ENCODE data around the gene LRCH2.

The LRCH2 gene

DNA sequence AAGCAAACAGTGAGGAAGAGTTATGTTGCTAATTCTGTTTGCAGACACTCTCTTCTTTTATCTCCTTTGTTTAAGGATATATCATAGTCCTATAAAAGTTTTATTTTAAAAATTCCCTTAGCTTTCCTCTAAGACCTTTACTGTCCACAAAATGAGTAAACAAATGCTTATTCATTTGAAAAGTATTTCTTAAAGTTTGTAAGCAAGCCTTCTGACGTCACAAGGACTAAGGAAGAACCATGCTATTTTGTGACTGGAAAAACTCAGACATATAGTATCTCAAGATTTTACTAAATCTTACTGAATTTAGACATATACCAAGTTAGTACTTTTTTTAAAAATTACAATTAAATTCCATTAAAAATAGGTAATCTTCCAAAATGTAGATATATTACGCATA is 49.9 kb downstream of the LRCH2 start:
- no peak overlapping the region for H3K27ac Mint-ChIP-seq
- no peaks in the 10 kb centered on the region for H3K4me1 Mint-ChIP-seq (ENCODE audit: low read depth)
- H3K4me3 Mint-ChIP-seq, result no peak overlapping the region
- no peaks in the 10 kb centered on the region for H3K27me3 Mint-ChIP-seq
- H3K36me3 Mint-ChIP-seq (ENCODE audit: low read depth), result no peaks in the 10 kb centered on the region
- H3K9me3 Mint-ChIP-seq, result no peaks in the 10 kb centered on the region

DNA sequence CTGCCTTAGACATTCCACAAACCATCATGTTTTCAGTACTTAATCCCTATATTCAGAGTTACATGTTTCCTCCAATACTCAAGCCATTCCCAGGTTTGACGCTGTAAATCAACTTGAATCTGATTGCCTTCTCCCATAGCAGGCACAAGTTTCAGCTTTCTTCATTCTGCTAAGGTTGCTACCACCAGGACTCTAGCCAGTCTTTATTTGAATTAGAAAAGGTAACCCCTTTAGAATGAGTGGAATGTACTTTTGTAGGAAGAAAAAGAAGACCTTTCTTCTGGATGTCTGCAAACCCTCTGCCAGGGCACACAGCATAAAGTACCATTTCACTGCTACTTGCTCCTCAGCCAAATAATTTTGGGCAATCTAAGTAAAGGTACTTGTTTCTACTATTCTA is 55.4 kb downstream of the LRCH2 start:
- no peak overlapping the region for H3K27ac Mint-ChIP-seq
- no peaks in the 10 kb centered on the region for H3K4me1 Mint-ChIP-seq (ENCODE audit: low read depth)
- H3K36me3 Mint-ChIP-seq (ENCODE audit: low read depth), result no peaks in the 10 kb centered on the region
- H3K9me3 Mint-ChIP-seq, result no peaks in the 10 kb centered on the region
- H3K4me3 Mint-ChIP-seq, result no peak overlapping the region
- H3K27me3 Mint-ChIP-seq, result no peaks in the 10 kb centered on the region

DNA sequence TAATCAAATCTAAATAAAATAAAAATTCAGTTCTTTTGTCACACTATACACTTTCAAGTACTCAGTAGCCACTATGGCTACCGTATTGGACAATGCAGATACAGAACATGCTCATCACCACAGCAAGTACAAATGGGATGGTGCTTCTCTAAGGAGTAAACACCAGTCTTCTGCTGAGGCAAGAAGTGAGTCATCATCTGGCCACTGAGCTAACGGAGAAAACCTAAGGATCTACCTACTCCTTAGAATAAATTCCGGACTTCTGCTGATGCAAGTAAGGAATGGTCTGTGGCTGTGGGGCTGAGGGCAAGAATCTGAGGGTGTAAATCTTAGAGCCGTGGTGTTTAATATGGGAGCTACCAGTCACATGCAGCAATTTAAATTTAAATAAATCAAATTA is 56.0 kb downstream of the LRCH2 start:
- Mint-ChIP-seq H3K9me3 (no peaks in the 10 kb centered on the region), H3K36me3 (ENCODE audit: low read depth) (no peaks in the 10 kb centered on the region), H3K27ac (no peak overlapping the region), H3K4me1 (ENCODE audit: low read depth) (no peaks in the 10 kb centered on the region), H3K4me3 (no peak overlapping the region), H3K27me3 (no peaks in the 10 kb centered on the region)

DNA sequence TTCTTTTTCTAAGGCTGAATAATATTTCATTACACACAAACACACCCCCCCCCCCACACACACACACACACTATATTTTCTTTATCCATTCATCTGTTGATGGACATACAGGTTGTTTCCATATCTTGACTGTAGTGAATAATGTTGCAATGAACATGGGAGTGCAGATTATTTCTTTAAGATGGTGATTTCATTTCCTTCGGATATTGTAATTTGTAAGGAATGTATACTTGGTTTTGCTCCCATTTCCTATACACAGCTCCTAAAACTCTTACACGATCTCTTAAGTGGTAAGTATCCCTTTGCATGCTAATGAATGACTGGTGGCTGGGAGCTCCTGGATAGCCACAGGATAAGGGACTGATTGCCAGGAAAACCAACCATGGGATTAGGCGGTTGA is 59.3 kb downstream of the LRCH2 start:
- Mint-ChIP-seq H3K27me3 (no peaks in the 10 kb centered on the region), H3K36me3 (ENCODE audit: low read depth) (no peaks in the 10 kb centered on the region), H3K4me1 (ENCODE audit: low read depth) (no peaks in the 10 kb centered on the region), H3K9me3 (no peaks in the 10 kb centered on the region), H3K4me3 (no peak overlapping the region), H3K27ac (no peak overlapping the region)

DNA sequence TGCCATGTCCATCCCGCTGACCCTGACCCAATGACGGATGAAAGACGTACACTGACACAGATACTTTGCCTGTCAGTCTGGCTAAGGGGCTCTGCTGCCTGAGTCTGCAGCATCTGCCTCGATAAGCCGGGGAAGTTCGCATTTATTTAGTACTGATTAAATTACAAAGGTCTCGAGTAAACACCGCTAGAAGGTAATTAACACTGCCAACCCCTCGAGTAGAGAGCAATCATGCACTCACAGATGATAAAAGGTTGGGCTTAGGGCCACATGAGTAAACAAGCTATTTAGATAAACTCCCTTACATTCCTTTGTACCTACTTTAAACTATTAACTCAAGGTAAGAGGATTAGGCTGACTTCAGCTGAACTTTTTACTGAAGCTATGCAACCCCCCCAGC is 60.7 kb downstream of the LRCH2 start:
- Mint-ChIP-seq H3K36me3 (ENCODE audit: low read depth) (no peaks in the 10 kb centered on the region), H3K27ac (no peak overlapping the region), H3K27me3 (no peaks in the 10 kb centered on the region), H3K4me3 (no peak overlapping the region), H3K4me1 (ENCODE audit: low read depth) (no peaks in the 10 kb centered on the region), H3K9me3 (no peaks in the 10 kb centered on the region)

DNA sequence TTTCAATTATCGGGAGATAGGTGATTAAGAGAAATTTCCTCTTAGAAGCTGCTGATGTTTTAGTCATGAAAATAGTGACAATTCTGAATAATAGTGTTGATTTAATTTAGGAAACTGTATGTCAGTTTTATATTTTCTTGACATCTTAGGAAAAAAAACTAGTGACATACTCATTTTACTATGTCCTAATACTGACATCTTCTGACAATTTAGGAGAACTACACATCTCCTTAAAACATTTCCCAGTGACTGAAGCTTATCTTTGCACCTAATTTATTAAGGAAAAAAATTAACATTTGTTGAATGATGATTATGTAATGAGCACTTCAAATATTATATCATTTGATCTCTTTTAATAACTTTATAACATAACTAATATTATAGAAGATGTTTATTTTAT is 86.7 kb downstream of the LRCH2 start:
- H3K9me3 Mint-ChIP-seq, result no peaks in the 10 kb centered on the region
- H3K4me3 Mint-ChIP-seq, result no peak overlapping the region
- no peaks in the 10 kb centered on the region for H3K36me3 Mint-ChIP-seq (ENCODE audit: low read depth)
- H3K4me1 Mint-ChIP-seq (ENCODE audit: low read depth), result no peaks in the 10 kb centered on the region
- no peak overlapping the region for H3K27ac Mint-ChIP-seq
- no peaks in the 10 kb centered on the region for H3K27me3 Mint-ChIP-seq

DNA sequence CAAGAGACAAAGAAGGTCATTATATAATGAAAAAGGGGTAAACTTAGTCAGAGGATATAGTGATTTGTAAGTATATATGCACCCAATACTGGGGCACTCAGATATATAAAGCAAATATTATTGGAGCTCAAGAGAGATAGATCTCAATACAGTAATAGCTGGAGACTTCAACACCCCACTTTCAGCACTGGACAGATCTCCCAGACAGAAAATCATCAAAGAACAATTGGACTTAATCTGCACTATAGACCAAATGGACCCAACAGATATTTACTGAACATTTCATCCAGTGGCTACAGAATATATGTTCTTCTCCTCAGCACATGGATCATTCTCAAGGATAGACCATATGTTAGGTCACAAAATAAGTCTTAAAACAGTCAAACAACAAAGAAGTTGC is 91.8 kb downstream of the LRCH2 start:
- no peaks in the 10 kb centered on the region for H3K27me3 Mint-ChIP-seq
- H3K27ac Mint-ChIP-seq, result no peak overlapping the region

DNA sequence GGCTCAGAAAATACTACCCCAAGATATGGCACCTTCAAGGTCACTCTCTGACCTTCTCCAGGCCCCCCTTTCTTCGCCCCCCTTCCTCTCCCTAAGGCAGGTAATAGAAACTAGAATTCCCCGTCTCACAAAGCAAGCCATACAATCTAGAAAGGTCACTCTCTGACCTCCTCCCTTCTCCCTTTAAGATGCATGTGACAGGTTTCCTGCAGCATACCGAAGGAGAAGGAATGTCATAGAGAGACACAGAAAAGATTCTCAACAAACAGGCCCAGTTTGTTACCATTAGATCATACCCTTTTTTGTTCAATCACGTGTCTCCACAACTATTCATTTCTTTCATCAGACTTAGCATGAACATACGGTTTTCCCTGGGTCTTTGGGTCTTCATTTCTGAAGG is 95.9 kb downstream of the LRCH2 start:
- Mint-ChIP-seq H3K36me3 (ENCODE audit: low read depth) (no peaks in the 10 kb centered on the region), H3K4me1 (ENCODE audit: low read depth) (no peaks in the 10 kb centered on the region), H3K9me3 (no peaks in the 10 kb centered on the region), H3K4me3 (no peak overlapping the region), H3K27ac (no peak overlapping the region), H3K27me3 (no peaks in the 10 kb centered on the region)

More for the DNA sequence above, 91.8 kb downstream of the LRCH2 start:
- Mint-ChIP-seq H3K9me3 (no peaks in the 10 kb centered on the region), H3K4me3 (no peak overlapping the region), H3K36me3 (ENCODE audit: low read depth) (no peaks in the 10 kb centered on the region), H3K4me1 (ENCODE audit: low read depth) (no peaks in the 10 kb centered on the region)

DNA sequence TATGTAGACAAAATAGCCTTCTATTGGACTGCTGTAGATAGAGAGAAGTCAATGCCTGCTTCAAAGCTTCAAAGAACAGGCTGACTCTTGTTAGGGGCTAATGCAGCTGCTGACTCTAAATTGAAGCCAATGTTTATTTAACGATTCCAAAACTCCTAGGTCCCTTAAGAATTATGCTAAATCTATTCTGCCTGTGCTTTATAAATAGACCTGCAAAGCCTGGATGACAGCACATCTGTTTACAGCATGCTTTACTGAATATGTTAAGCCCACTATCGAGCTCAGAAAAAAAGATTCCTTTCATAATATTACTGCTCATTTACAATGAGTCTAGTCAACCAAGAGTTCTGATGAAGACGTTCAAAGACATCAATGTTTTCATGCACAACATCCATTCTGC is 99.5 kb downstream of the LRCH2 start:
- Mint-ChIP-seq H3K9me3 (no peaks in the 10 kb centered on the region), H3K27ac (no peak overlapping the region), H3K27me3 (no peaks in the 10 kb centered on the region), H3K4me1 (ENCODE audit: low read depth) (no peaks in the 10 kb centered on the region), H3K36me3 (ENCODE audit: low read depth) (no peaks in the 10 kb centered on the region), H3K4me3 (no peak overlapping the region)

DNA sequence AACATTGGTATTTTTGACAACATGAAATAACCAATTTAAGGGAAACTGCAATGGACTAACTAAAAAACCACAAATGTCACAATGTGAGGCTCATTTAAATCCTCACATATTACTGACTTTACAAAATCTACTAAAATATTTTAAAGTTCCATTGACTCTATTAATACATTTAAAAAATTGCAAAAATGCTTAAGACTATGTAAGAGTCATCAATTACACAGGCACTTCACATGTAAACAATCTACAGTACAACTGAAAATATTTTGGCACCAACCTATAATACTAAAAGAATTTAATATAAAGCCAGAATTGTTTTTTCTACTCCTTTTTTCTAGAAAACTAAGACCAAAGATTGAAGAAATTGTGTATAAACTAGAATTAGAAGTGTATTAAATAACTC is 121.5 kb downstream of the LRCH2 start:
- H3K4me3 Mint-ChIP-seq, result no peak overlapping the region
- peaks cover 7% of the 10 kb centered on the region for H3K9me3 Mint-ChIP-seq
- no peak overlapping the region for H3K27ac Mint-ChIP-seq
- no peaks in the 10 kb centered on the region for H3K36me3 Mint-ChIP-seq (ENCODE audit: low read depth)
- H3K27me3 Mint-ChIP-seq, result no peaks in the 10 kb centered on the region
- no peaks in the 10 kb centered on the region for H3K4me1 Mint-ChIP-seq (ENCODE audit: low read depth)

DNA sequence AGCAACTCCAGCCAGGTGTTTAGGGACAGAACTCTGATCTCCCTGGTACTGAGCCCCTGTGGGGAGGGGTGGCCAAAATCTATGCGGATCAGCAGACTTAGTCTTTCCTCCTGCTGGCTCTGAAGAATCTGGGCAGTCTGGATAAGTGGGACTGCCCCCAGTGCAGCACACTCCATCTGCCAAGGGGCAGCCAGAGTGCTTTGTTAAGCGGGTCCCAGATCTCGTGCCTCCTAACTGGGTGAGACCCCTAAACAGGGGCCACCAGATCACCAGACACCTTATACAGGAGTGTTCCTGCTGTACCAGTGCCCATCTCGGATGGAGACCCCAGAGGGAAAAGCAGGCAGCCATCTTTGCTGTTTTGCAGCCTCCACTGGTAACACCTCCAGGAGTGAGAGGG is 135.0 kb downstream of the LRCH2 start:
- Mint-ChIP-seq H3K9me3 (peaks cover 9% of the 10 kb centered on the region), H3K27ac (no peak overlapping the region), H3K27me3 (no peaks in the 10 kb centered on the region), H3K4me1 (ENCODE audit: low read depth) (no peaks in the 10 kb centered on the region), H3K4me3 (no peak overlapping the region), H3K36me3 (ENCODE audit: low read depth) (no peaks in the 10 kb centered on the region)

DNA sequence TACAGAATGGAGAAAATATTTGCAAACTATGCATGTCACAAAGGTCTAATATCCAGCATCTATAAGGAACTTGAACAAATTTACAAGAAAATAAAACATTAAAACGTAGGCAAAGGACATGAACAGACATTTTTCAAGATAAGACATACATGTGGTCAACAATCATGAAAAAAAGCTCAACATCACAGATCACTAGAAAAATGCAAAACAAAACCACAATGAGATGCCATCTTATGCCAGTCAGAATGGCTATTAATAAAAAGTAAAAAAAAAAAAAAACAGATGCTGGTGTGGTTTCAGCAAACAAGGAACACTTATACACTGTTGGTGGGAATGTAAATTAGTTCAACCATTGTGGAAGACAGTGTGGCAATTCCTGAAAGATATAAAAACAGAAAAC is 140.7 kb downstream of the LRCH2 start:
- H3K4me3 Mint-ChIP-seq, result no peak overlapping the region
- H3K27ac Mint-ChIP-seq, result no peak overlapping the region
- H3K27me3 Mint-ChIP-seq, result no peaks in the 10 kb centered on the region
- no peaks in the 10 kb centered on the region for H3K4me1 Mint-ChIP-seq (ENCODE audit: low read depth)
- H3K36me3 Mint-ChIP-seq (ENCODE audit: low read depth), result no peaks in the 10 kb centered on the region
- H3K9me3 Mint-ChIP-seq, result no peaks in the 10 kb centered on the region

DNA sequence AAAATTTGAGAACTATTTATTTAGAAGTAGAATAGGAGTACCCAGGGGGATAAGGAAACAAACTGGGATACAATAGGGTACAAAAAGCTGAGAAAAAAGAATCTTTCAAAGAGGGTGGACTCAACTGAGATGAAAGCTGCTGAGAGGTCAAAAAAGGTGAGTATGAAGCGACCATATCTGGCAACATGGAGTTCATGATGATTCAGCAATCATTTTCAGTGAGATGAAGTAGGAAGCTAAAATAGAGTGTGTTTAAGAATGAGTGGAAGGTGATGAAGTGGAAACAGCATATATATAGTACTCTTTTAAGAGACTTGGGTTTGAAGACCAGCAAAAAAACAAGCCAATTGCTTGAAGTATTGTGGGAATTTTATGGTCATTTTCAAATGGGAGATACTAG is 144.5 kb downstream of the LRCH2 start:
- Mint-ChIP-seq H3K36me3 (ENCODE audit: low read depth) (no peaks in the 10 kb centered on the region), H3K9me3 (no peaks in the 10 kb centered on the region), H3K27ac (no peak overlapping the region)

DNA sequence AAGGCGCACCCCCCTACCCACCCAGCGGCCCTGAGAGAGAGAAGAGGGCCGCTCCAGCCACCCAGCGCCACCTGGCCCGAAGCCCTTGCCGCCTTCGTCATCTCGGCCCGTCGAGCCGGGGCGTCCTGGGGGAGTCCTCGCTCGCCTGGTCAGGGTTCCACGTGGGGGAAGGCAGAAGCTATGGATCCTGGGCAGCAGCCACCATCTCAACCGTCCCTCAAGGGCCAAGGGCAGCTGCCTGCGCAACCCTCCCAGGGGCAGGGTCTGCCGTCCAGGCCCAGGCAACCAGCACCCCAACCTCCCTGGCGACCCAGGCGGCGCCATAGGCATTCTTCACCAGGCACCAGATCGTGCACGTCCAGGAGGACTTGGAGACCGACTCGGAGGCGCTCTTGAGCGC is 165.0 kb downstream of the LRCH2 start:
- no peaks in the 10 kb centered on the region for H3K27me3 Mint-ChIP-seq
- peaks cover 3% of the 10 kb centered on the region for H3K9me3 Mint-ChIP-seq
- H3K27ac Mint-ChIP-seq, result no peak overlapping the region
- no peaks in the 10 kb centered on the region for H3K36me3 Mint-ChIP-seq (ENCODE audit: low read depth)
- no peaks in the 10 kb centered on the region for H3K4me1 Mint-ChIP-seq (ENCODE audit: low read depth)
- H3K4me3 Mint-ChIP-seq, result no peak overlapping the region

More for the DNA sequence above, 144.5 kb downstream of the LRCH2 start:
- no peaks in the 10 kb centered on the region for H3K27me3 Mint-ChIP-seq
- no peak overlapping the region for H3K4me3 Mint-ChIP-seq
- no peaks in the 10 kb centered on the region for H3K4me1 Mint-ChIP-seq (ENCODE audit: low read depth)

DNA sequence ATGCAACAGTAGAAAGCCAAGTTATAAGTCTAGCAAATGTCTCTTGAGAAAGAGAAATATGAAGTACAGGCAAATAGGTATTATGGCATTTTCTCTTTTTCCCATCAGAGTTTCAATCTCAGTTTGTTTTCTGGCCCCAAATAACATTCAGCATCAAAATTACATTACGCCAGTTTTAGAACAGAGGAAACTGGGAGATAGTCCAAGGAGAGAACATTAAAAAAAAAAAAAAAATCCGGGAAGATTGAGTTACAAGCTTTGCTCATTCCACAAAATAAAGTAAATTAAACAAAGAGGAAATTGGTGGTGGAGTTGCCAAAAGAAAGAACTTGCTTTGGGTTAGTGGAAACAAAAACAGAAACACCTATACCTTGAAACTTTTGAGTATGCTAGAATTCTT is 166.1 kb downstream of the LRCH2 start:
- peaks cover 3% of the 10 kb centered on the region for H3K9me3 Mint-ChIP-seq
- no peak overlapping the region for H3K4me3 Mint-ChIP-seq
- no peaks in the 10 kb centered on the region for H3K4me1 Mint-ChIP-seq (ENCODE audit: low read depth)
- H3K36me3 Mint-ChIP-seq (ENCODE audit: low read depth), result no peaks in the 10 kb centered on the region
- no peaks in the 10 kb centered on the region for H3K27me3 Mint-ChIP-seq
- no peak overlapping the region for H3K27ac Mint-ChIP-seq

DNA sequence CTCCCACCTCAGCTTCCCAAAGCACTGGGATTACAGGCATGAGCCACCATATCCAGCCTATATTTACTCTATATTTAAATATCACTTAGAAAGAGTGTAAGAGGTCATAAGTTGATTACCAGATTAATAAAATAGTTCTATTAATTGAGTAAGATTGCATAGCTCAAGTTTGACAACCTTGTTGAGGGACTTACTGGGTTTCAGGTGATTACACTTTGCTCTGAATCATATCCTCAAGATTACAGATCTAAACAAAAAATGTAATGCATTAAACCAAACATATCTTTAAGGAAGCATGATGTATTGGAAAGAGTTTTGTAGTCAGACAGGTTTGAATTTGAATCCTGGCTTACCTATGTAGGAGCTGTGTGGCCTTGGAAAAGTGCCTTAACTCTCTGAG is 168.6 kb downstream of the LRCH2 start:
- no peaks in the 10 kb centered on the region for H3K27me3 Mint-ChIP-seq
- no peaks in the 10 kb centered on the region for H3K36me3 Mint-ChIP-seq (ENCODE audit: low read depth)
- peaks cover 3% of the 10 kb centered on the region for H3K9me3 Mint-ChIP-seq
- H3K4me3 Mint-ChIP-seq, result no peak overlapping the region
- H3K27ac Mint-ChIP-seq, result no peak overlapping the region
- no peaks in the 10 kb centered on the region for H3K4me1 Mint-ChIP-seq (ENCODE audit: low read depth)

Data from stimulated activated naive CD8-positive, alpha-beta T cell treated with anti-CD3 and anti-CD28 coated beads, Interleukin-15, Interleukin-2, amounts not matched to agents 100 ng/mL and 50 ng/mL, for 24 hours (primary cell).